Measurements from ENCODE around the gene SKAP1.

DNA sequence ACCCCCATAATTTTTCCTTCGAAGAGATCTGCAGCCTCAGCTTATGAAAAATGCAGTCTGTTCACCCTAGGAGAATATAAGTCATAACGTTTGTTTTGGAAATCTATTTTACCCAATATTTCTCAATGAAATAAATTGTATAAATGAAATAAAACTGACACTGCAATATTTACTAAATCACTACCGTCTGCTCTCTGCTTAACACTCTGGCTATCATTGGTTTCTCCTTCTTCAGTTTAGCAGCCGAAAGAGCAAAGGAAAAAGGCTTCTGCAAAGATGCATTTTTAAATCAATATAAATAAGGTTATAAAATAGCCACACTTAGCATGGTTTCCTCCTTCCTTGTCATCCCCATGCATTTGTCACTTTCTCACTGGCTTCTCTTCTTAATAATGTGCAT, 174.3 kb downstream of the SKAP1 start:
- no peak for TF ChIP-seq POLR2A (IDR thresholded peaks at IDR 0.05)
- TF ChIP-seq, protein P1, sequence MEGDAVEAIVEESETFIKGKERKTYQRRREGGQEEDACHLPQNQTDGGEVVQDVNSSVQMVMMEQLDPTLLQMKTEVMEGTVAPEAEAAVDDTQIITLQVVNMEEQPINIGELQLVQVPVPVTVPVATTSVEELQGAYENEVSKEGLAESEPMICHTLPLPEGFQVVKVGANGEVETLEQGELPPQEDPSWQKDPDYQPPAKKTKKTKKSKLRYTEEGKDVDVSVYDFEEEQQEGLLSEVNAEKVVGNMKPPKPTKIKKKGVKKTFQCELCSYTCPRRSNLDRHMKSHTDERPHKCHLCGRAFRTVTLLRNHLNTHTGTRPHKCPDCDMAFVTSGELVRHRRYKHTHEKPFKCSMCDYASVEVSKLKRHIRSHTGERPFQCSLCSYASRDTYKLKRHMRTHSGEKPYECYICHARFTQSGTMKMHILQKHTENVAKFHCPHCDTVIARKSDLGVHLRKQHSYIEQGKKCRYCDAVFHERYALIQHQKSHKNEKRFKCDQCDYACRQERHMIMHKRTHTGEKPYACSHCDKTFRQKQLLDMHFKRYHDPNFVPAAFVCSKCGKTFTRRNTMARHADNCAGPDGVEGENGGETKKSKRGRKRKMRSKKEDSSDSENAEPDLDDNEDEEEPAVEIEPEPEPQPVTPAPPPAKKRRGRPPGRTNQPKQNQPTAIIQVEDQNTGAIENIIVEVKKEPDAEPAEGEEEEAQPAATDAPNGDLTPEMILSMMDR (IDR thresholded peaks at IDR 0.05) = no peak
- TF ChIP-seq EP300 (IDR thresholded peaks at IDR 0.05) = no peak

All from ovary (tissue), 3 donors.